T-helper 2 cell (primary cell): ENCODE data around the gene PI16.

ENCODE experiments used
- DNase-seq, 5 experiments: peaks; one replicate each; pipeline versions ENCODE4 v3.0.0 to v3.0.0-alpha.2; 2012 to 2022

PI16 gene

DNA sequence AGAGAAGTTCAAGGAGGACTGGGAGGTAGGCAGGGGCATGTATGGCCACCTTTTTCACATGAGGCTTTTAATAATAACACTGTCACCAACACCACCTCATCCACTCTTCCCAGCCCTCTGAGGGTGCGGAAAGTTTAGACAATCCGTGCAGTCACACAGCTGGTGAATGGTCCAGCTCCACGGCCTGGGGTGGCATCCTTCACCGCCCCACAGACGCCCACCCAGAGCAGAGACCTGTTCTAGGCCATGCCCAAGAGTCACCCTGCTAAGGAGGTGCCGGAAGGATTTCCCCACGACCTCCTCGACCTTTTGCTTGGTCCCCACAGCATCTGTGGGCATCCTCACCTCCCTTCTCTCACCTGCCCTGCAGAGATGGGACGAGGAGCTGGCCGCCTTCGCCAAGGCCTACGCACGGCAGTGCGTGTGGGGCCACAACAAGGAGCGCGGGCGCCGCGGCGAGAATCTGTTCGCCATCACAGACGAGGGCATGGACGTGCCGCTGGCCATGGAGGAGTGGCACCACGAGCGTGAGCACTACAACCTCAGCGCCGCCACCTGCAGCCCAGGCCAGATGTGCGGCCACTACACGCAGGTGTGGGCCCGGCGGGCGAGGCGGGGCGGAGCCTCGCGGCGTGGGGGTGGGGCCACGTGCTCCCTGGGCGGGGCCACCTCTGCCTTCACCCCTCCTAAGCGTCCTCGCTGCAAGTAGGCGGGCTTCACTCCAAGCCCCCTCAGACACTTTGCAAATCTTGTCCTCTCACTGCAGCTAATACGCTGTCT lies 4.4 kb downstream of the PI16 start:
- no peak for DNase-seq

GRCh38 chr6:36959555-36960250 lies 5.2 kb downstream of the PI16 start:
- no peak for DNase-seq

DNA sequence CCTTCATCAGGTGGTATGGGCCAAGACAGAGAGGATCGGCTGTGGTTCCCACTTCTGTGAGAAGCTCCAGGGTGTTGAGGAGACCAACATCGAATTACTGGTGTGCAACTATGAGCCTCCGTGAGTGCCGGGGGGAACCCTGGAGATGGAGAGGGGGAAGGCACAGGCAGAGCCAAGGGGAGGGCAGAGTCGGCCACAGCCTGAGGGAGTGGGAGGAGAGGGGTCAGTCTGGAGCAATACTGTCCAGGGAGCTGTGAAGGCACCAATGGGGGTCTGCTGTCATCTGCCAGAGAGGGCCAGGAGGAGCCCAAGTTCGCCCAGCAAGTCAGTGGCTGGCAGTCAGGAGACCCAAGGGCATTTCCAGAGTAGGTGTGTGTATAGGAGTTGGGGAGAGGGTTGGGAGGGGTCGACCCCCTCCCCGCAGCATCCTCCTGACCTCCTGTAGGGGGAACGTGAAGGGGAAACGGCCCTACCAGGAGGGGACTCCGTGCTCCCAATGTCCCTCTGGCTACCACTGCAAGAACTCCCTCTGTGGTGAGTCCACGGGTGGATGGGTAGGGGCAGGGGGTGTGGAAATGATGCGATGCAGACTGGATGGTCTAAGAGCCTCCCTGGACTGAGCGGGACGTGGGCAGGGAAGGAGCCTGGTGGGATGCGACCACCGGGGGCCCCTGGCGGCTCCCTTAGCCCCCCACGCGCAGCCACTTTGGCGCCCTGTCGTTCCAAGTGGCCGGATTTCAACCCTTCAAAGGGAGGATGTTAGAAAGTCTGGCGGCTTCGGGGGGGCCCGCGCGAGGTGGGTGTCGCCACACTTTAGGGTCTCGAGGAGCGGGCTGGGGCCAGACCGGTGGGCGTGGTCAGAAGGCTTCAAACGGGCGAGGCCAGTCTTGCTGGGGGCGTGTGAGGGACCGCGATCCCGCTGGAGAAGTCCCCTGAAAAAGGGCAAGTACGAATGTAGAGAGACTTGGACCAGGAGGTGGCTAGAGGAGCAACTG lies 7.2 kb downstream of the PI16 start:
- no peak for DNase-seq

DNA sequence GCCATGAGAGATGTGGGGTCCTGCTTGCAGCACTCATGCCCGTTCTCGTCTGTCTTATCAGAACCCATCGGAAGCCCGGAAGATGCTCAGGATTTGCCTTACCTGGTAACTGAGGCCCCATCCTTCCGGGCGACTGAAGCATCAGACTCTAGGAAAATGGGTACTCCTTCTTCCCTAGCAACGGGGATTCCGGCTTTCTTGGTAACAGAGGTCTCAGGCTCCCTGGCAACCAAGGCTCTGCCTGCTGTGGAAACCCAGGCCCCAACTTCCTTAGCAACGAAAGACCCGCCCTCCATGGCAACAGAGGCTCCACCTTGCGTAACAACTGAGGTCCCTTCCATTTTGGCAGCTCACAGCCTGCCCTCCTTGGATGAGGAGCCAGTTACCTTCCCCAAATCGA lies 8.3 kb downstream of the PI16 start:
- DNase-seq = peak in 4 of 5 experiments; percentile 33 to 82 (median 70)

DNA sequence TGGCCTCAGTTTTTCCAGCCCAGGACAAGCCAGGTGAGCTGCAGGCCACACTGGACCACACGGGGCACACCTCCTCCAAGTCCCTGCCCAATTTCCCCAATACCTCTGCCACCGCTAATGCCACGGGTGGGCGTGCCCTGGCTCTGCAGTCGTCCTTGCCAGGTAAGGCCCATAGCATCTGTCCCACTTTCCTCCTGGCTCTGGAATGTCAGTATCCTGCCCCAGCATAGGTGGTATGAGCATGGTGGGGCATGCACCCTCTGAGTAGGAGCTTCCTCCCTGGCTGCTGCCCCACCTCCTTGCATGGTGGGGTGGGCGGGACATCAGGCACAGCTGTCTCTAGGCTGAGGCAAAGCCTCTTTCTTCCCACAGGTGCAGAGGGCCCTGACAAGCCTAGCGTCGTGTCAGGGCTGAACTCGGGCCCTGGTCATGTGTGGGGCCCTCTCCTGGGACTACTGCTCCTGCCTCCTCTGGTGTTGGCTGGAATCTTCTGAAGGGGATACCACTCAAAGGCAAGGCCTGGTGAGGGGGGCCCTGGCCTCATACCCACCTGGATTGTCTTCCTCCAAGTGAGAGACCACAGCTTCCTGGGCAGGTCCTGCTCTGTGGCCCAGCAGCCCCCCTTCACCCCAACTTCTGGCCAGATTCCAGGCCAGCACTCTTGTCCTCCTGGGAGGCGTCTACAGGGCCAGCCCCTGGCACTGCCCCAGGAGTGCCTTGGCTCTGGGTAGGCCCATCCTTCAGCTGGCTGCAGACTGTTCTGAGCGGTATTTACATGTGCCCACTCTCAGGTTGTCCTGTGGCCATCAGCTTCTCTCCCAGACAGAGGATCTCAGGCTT lies 9.1 kb downstream of the PI16 start:
- peak in 1 of 5 experiments; percentile 56 for DNase-seq

DNA sequence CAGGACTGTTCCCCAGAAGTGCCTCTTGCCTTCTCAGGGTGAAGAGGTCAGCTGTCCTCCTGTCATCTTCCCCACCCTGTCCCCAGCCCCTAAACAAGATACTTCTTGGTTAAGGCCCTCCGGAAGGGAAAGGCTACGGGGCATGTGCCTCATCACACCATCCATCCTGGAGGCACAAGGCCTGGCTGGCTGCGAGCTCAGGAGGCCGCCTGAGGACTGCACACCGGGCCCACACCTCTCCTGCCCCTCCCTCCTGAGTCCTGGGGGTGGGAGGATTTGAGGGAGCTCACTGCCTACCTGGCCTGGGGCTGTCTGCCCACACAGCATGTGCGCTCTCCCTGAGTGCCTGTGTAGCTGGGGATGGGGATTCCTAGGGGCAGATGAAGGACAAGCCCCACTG lies 9.8 kb downstream of the PI16 start:
- no peak for DNase-seq

- no peak for DNase-seq
These were observed 10.4 kb downstream of the PI16 start for GRCh38 chr6:36964908-36965307.

- DNase-seq = no peak
These were observed 12.8 kb downstream of the PI16 start for GRCh38 chr6:36967301-36967700.

DNA sequence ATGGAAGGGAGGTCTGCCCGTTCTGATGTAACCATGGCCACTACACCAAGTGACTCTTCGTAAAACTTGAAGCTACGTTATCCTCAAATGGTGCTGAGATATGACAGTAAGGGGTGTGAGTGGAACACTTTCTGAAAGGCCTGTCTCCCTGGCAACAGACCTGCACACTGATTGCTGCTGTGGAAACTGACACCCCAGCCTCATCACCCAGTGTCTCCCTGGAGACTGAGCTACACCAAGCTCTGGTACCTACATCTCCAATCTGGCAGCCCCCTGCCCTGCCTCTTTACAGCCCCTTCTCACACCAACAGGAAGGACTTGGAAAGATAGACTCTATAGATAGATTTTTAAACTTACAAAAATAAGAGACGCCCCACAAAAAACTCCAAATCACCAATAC lies 13.2 kb downstream of the PI16 start:
- DNase-seq = no peak

DNA sequence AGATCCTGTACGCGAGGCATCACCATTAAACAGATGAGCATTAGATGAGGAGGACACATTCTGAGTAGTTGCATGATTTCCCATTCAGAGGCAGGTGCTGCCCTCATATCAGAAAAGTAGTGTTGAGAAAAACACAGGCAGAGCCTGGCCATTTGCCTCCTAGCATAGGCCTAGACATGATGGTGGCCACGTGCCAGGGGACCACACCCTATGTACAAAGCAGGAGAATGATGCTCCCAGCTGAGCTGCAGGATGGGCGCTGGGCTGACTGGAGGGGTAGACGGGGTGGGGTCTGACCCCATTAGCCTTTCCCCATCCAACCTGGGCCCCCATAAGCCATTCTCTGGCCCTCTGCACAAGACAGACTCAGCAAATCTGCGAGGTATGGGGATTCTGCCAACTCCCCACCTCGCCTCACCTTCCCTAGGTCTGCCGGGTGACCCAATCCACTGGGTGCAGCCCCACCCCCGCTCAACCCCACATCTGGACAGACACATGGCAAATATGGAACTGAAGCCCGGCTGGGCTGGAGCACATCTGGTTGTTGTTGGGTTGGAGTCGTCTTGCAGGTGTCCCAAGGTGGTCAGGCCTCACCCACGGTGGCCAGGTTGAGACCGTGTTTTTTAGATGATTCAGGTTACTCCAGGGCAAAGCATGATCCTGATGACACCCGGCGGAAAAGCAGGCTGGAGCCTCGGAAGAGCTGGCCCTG lies 13.9 kb downstream of the PI16 start:
- DNase-seq = no peak

- DNase-seq = no peak
These were observed 14.7 kb downstream of the PI16 start for GRCh38 chr6:36969240-36969691.

DNA sequence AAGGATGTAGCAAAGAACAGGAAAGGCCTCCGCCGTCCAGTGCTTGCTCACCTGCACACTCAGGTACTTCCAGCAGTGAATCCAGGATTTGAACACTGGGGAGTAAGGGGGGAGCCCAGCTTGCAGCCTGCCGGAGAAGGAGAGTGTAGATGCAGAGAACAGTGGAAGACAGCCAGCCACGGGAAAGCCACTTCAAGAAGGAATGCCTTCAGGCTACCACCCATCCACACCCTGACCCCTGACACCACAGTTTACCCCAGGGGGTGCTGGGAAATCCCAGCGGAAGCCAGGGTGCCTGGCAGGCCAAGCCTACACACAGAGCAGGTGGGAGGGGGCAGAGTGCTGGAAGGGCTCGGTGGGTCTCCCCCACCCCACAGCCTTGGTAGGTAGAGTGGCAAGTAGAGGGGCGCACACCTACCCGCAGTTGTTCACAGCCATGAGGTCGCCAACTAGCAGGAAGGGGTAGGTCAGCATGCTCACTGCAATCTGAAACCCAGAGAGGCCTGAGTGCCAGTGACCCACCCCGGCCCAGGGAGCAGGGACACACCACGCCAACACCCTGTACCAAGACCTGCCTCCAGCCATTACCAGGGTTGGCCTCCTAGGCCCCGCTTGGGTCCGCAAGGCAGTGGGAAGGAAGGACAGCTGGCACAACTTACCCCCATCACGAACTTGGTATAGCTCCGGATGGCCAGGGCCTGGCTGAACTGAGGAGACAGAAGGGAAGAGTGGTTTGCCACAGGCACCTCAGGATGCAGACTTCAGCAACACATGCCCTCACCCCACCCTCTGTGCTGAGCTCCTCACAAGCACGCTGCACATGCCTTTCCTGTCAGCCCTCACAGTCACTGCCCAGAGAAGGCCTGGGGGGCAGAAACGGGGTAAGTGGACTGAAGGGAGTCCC lies 15.7 kb downstream of the PI16 start:
- no peak for DNase-seq

- DNase-seq = no peak
These were observed 16.6 kb downstream of the PI16 start for GRCh38 chr6:36970892-36971842.

DNA sequence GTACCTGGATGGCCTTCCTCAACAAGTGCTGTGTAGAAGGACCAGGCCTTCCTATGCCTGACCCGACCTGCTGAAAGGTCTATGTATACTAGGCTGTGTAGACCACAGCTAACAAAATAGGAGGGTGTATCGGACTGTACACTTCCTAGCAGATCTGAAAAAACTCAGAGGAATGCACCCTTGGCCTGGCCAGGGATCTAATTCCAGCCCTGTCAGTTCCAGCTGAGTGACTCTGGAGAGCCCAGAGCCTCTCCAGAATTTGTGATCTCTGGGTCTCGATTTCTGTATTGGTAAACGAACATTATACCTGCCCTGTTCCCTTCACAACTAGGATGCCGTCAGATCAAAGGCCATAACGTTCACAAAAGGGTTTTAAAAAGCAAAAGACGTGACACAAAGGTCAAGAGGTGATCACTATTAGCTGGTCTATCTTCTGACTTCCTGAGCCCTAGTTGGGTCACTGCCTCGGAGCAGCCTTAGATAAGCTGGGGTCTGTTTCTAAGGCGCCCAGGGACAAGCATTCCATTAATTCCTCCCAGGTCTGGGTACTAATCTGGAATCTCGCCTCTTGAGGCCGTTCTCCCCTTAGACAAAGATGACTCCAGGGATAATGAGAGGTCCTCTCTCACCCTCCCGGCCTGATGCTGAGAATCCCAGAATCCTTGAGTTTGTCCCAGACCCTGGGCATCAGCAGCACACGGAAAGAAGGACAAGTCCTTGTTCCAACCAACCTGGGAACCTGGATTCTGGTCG lies 17.6 kb downstream of the PI16 start:
- no peak for DNase-seq

GRCh38 chr6:36973190-36973589 lies 18.7 kb downstream of the PI16 start:
- no peak for DNase-seq

GRCh38 chr6:36973647-36974046 lies 19.1 kb downstream of the PI16 start:
- DNase-seq = no peak

DNA sequence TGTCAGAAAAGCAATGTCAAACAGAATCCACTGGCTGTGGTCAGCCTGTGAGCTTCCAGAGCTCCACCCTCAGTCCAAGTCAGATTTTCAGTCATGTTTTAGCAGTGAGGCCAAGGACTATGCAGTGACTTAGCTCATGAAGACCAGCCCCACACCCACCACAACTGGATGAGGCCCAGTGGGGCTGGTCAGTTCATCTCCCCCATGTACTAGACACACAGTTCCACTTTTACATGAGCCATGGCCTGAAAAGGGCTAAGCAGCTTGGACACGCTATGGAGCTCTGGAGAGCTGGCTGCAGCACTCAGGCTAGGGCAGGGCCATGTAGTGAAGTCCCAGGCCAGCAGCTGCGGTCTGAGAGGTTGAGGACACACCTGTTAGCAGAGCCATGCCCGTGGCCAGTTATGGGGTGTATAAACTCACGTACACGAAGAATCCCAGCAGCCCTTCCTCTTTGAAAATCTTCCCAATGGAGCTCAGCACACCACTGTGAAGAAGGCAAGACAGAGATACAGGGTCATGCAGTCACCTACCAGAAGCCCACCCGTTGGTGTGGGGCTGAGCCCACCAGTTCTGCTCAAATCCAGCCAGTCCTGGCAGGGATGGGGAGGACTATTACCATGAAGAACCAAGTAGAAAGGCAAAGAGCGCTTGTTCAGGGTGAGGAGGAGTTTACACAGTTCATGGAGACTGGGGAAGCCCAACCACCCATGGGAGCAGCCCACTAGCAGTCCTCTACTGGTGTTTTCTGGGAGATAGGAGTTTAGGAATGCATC lies 20.9 kb downstream of the PI16 start:
- no peak for DNase-seq

GRCh38 chr6:36976007-36976264 lies 21.4 kb downstream of the PI16 start:
- DNase-seq = no peak
